ENCODE data around the gene EME1.
"Not testable (repeated sequence)": the region's sequence is repeated elsewhere in the genome, so short reads cannot be mapped to it uniquely, and the experiment has no call there.

Gene EME1

DNA sequence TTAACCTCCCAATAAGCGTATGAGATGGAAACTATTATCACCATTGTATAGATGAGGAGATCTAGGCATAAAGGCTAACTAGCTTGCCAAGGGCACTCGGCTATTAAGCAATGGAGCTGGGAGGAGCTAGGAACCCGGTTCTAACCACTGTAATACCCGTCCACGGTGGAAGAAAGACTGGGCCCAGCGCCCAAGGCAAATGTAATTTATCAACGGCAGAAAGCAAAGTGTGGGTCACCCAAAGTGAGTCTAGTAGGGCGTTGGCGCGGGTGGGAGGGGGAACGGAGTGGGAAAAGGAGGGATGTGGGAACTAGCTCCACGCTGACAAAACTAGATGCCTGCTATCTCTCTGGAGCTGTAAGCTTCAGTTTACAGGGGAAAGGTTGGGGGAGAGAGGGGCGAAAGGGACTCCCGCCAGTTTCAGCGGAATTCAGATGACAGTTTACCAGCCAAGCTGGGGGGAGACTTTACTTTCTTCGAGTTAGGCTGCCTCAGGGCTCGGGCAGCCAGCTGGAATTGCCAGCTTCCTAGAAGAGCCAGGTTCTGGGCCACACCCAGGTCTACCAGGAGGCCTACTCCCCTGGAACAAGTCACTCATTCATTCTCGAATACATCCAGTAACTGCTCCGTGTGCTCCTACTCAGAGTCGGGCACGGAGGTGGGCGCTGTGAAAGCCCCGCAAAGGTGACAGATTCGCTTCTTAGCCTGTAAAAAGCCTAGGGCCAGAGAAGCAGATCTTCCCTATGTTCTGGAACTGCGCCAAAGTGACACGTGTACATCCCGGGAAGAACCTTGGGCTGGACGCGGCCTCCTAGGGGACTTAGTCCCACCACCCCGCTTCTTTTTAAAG is 23.5 kb downstream of the EME1 start:
- DNase-seq (ENCODE audit: low read depth) = no peak

DNA sequence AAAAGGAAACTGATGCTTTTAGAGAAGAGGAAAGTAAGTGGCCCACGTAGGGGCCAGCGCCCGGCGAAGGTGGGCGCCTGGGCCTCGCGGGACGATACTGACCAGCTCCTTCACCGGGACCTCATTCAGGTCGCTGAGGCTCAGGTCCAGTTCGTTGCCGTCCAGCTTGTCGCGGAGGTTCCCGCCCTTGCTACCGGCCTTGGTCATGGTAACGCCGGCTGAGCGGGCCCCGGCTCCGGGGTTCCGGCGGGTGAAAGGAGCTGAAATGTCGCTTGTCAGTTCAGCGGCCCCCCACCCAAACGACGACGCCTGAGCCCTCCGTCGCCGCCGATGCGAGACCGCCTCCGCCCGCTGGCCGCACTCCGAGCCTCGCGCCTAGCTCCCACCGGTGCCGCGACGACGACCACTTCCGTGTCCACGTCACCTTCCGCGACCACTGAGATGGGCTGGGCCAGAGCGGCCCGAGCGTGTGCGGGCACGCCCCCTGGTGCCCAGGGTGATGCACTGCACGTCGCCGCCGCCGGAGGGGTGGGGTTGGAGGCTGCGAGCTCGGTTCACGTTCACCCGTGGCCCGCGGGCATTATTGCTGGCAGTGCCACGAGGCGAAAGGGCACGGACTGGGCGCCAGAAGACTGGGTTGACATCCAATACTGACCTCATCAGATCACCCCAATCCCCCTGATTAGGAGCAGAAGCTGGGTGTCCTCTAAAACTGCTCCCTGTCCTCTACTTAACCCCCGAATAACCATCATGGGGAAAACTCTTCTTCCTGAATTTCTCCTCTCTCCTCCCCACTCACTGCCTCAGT is 24.3 kb downstream of the EME1 start, which contains the start of gene LRRC59:
LRRC59 (minus strand) TSS at position 413 of the 808 bp plus-strand sequence; CDS start at position 207, 206 bp downstream.
- peak; percentile 75 for DNase-seq (ENCODE audit: low read depth)

DNA sequence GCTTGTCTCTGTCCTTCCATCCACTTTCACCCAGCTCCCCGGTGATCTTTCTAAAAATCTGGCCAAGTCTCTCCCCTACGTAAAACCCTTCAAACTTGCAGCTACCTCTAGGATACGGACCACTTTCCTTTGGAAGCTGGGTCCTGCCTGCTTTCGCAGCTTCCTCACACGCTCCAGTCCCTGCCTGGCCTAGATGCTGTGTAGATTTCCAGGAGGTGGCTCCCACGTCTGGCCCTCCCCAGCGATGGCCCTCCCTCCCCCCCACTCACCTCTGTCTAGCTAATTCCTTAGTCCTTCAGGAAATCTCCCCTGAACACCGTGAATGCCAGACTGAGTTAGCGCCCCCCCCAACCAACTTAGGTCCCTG is 24.9 kb downstream of the EME1 start:
- no peak for DNase-seq (ENCODE audit: low read depth)

DNA sequence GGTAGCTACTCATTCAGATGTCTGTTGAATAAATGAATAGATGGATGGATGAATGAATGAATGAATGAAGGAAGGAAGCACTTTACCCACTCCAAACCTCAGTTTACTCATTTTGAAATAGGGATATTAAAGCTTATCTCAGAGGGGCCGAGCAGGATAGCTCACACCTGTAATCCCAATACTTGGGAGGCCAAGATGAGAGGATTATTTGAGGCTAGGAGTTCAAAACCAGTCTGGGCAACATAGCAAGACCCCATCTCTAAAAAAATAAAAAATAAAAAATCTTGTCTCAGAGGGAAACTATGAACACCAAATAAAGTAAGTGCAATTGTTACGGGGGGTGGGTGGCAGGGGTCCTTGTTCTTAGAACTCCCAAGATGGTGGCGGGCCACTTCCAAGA is 25.6 kb downstream of the EME1 start:
- DNase-seq (ENCODE audit: low read depth) = not testable (repeated sequence)

DNA sequence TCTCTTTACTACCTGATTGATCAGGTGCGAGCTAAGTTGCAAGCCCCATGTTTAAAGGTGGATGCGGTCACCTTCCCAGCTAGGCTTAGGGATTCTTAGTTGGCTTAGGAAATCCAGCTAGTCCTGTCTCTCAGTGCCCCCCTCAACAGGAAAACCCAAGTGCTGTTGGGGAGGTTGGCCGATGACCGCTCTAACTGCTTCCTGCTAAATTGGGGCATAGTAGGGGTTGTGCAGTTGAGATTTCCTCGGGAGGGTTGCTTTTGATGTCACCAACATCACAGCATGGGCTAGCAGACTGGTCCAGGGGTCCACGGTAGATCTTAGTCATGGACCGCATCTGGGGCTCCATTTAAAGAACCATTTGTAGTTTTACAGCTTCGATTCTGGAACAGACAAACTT is 26.6 kb downstream of the EME1 start:
- not testable (repeated sequence) for DNase-seq (ENCODE audit: low read depth)

DNA sequence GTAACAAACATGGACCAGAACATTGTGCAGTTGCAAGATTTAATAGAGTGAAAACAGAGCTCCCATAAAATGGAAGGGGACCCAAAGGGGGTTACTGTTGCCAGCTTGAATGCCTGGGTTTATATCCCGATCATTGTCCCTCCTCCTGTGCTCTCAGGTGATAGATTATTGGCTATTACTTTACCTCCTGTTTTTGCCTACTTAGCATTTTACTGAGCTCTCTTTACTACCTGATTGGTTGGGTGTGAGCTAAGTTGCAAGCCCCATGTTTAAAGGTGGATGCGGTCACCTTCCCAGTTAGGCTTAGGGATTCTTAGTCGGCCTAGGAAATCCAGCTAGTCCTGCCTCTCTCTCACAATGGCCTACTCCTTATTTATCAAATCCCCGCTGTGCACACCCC is 32.3 kb downstream of the EME1 start:
- not testable (repeated sequence) for DNase-seq (ENCODE audit: low read depth)

DNA sequence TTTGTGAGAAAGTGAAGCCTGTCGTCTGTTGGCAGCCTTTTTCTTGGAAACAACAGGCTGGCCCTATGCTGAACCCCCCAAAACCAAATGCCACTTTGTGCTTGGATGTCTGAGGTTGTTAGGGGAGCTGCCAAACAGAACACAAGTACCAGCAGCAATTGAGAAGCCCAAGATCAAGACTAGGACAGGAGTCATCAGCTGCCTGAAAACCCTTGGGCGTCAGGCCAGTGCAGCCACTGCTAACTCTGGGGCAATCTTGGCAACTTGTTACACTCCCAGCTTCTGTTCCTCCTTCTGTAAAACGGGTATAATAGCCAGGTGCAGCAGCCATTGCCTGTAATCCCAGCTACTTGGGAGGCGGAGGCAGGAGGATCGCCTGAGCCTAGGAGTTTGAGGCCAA is 33.5 kb downstream of the EME1 start:
- DNase-seq (ENCODE audit: low read depth) = no peak

DNA sequence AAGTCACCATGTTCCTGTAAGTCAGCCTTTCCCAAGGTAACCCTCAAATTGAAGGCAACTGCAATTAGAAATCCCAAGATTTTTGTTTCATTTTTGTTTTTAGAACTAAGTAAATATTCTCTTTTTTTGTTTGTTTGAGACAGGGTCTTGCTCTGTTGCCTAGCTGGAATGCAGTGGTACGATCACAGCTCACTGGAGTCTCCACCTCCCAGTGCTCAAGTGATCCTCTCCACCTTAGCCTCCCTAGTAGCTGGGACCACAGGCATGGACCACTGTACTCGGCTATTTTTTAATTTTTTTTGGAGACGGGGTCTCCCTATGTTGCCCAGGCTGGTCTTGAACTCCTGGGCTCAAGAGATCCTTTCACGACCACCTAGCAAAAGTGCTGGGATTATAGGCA is 34.9 kb downstream of the EME1 start:
- no peak for DNase-seq (ENCODE audit: low read depth)

DNA sequence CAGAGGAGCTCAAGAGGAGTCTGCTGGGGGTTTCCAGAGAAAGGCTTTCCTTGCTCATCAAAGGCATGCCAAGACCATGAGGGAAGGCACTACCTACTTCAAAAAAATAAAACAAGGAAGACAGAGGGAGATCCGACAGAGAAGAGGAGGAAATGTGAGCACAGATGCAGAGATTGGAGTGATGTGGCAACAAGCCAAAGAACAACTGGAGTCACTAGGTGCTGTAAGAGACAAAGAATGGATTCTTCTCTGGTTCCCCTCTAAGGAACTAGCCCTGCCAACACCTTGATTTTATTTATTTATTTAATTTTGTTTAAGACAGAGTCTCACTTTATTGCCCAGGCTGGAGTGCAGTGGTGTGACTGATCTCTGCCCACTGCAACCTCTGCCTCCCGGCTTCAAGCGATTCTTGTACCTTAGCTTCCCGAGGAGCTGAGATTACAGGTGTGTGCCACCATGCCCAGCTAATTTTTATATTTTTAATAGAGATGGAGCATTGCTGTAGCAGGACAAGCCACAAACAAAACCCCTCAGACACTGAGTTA is 39.2 kb downstream of the EME1 start:
- DNase-seq (ENCODE audit: low read depth) = no peak

DNA sequence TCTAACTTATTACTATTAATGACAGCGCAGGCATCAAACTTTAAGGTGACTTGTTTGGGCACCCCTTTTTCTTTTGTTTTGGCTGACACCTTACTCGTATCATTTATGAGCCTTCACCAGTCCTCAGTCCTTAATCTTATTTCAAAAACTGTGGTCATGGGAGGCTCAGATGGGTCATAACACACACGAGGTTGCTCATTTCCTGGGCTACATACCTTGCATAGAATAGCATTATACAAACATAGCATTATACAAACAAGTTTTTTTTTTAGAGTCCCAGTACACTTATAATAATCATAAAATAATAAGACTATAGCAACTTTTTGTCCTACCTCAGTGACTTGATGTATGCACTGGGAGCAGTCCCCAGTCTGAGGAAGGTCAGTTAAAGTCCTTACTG is 41.8 kb downstream of the EME1 start:
- DNase-seq (ENCODE audit: low read depth) = no peak

DNA sequence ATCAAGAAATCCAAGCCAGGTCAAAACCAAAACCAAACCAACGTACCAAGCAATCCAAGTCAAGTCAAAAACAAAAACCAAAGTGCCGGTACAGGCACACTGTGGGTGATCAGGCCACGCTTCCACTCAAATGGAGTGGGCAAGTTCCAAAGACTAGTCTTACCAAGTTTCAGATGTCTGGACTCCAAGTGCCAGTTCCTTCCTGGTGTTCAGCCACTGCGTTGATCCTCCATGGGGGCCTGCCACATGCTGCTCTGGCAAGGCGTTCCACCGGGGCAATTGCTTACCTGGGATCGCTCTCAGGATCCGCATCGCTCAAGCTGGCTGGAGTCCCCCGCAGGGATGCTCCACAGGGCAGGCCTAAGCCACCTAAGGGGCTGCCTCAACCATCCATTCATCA is 46.5 kb downstream of the EME1 start:
- not testable (repeated sequence) for DNase-seq (ENCODE audit: low read depth)

DNA sequence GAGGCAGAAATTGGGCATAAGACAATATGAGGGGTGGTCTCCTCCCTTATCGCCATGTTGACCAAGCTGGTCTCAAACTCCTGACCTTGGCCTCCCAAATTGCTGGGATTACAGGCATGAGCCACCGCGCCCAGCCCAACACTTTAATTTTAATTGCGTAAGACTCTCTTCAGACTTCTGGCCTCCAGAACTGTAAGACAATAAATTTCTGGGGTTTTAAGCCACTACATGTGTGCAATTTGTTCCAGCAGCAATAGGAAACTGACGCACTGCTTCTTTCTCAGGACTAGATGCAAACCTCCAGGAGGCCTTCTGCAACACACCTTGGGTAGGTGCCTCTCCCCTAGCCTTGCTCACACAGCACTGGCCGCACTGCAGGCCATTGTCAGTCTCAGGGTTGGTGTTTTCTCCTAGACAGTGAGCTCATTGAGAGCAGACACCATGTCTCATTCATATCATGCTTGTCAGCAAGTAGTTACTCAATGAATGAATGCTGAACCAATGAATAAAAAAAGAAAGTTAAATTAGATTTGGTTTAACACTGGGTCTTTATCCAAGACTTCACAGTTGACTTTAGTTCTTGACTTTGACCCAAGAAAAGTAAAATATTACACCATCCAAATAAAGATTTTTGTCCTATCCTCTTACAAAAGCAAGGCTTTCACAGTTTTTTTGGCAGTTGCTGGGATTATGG is 47.5 kb downstream of the EME1 start:
- DNase-seq (ENCODE audit: low read depth) = no peak

DNA sequence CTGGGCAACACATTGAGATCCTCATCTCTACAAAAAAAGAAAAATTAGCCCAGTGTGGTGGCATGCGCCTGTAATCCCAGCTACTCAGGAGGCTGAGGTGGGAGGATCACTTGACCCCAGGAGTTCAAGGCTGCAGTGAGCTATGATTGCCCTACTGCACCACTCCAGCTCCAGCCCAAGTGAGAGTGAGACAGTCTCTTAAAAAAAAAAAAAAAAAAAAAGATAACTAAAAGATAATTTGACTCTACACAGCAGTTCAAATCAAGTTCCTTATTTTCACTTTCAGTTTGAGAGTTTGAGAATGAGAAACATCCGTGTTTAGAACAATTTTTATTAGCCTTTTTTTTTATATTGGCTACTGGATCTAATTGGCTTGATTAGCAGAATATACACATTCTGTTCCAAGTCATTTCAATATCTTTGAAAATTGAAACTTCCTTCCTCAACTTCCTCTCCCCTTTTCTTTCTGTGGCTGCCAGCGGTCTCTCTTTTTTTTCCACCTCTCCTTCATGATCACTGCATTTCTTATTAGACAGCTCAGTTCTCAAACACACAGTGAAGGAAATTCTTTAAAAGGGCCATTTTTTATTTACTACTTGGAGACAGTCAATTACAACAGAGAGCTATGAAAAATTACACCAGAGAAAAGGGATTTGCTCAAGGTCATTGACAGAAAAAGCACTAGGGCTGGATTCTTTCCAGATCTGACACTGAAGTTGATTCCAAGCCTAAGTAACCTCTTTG is 48.5 kb downstream of the EME1 start:
- no peak for DNase-seq (ENCODE audit: low read depth)

DNA sequence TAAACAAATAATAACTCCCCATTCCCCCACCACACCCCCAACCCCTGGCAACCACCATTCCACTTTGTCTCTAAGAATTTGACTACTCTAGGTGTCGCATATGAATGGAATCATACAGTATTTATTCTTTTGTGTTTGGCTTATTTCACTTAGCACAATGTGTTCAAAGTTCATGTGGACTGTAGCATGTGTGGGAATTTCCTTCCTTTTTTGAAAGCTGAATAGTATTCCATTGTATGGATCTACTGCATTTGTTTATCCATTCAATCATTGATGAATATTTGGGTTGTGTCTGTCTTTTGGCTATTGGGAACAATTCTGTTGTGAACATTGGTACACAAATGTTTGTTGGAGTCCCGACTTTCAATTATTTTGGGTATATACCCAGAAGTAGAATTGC is 49.7 kb downstream of the EME1 start:
- DNase-seq (ENCODE audit: low read depth) = no peak

DNA sequence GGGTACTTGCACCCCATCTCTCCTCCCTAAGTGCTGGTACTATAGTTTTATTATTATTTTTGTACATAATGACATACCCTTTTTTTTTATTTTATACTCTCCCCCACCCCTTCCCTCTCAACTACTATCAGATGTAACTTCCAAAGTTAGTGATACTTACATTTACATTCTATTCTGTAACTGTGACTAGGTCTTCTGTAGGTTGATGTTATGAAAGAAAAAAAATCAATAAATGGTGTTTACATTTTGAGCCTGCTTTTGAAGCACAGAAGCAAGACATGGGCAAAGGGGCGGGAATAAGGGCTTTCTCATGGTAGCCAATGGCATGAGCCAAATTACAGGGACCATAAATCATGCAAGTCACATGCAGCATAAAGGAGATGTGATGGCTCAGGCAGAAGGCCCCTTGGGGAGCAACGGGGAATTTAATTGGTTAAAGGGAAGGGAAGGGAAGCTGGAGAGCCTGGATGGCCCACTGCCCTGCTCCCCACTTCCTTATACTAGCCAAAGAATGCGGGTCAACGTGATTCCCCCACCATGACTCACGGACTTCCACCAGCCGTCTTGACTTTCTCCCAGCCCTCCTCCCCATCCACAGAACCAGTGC is 50.6 kb downstream of the EME1 start:
- DNase-seq (ENCODE audit: low read depth) = no peak

DNA sequence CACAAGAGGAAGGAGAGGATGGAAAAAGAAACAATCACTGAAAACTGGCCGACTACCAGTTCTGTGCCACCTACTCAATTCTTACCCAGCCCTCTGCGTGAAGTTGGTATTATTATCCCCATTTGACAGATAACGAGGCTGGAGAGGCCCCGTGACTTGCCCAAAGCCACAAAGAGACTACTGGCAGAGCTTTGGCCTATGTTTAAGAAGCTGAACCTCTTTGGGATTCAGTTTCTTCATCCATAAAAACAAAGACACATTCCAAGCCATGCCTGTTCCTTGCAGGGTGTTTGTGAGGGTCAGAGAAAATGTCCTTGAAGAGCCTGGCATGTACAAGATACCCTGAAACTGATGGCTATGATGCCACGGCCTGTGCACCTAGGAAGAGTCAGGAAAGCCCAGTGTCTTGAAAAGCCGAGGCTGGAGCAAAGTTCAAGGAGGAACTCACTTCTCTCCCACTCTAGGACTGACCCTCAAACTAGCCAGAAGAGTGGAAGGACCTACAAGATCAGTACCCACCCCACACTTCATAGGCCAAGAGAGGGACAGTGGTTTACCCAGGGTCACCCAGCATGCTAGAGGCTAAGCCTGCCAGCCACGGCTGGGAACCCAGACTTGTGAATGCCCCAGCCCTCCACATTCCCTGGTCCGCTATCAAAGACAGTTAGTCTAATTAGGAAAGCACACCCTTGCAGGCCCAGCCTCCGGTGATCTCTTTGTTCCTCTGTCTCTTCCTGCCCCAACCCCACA is 51.4 kb downstream of the EME1 start:
- DNase-seq (ENCODE audit: low read depth) = no peak

DNA sequence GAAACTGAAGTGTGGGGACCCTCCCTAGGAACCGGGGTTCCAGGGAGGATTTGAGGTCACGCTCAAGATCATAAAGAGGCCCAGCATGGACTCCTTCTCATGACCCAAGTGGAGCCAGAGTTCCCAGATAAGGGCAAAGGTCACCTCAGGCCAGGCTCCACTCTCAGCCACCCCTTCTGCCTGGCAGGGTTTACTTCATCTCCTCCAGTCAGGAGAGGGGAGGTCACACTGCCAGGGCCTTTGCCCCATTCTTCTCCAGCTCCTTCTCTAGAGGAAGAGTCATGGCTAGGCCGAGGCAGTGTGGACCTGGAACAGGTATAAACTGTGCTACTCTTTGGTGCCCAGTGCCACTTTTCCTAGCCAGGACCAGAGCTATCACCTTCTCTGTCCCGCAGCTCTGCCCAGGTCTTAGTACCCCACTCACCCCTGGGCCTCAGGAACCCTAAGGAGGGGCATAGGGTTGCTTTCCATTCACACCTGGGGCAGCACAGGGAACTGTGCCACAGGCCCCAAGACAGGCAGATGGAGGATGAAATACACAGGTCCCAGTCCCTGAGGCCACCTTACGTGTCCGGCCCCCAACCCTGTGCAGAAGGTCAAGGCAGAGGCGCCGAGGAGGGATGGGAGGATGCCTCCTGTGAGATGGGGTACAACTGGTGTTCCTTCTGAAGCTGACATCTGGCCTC is 52.1 kb downstream of the EME1 start:
- DNase-seq (ENCODE audit: low read depth) = no peak

DNA sequence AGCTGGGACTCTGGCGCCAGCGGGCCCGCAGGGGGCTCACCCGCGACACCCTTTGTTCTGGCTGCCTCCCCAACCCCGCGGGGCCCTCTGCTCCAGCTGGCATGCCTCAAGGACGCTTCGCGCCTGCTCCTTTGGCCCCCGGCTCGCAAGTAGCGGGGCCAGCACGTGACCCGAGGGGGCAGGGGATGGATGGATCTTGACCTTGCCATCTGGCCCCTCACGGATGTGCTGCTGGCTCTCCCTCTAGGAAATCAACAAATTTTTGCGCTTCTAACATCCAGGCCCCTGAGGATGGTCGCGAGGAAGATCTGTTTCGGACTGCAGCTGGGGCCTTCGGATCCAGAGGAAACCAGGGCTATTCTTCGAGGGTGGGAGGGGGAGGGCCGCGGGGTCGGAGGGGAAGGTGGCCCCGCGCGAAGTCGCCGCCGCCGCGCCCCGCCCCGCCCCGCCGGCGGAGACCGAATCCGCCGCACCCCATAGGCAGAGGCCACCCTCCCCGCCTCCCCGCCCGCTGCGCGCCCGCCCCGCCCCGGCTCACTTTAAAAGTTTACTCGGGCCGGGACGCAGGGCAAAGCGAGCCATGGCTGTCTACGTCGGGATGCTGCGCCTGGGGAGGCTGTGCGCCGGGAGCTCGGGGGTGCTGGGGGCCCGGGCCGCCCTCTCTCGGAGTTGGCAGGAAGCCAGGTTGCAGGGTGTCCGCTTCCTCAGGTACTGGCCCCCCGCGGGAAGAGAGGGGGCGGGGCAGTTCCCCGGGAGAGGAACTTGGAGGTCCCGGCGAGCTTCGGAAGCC is 52.8 kb downstream of the EME1 start, which contains the start of gene ACSF2:
ACSF2 (plus strand) TSS at position 537 of the 790 bp plus-strand sequence; CDS start at position 581, 44 bp downstream.
- peak; percentile 75 for DNase-seq (ENCODE audit: low read depth)

DNA sequence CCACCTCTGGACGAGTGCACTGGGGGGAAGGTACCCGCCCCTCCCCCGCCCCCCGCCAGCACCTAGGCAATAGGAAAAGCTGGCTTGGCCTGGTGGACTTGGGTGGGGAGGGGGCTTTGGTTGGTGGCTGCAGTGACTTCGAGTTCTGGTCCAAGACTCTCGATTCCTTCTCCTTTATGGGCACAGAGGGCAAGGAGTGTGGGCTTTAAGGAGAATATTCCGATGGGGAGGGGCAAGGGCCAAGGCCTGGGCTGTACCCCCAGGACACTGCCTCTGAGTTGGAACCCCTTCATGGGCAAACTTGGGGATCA is 53.4 kb downstream of the EME1 start:
- DNase-seq (ENCODE audit: low read depth) = no peak
